Measurements from ENCODE around the gene ACOT4. TPM values are rescaled to one million over a fixed set of nuclear protein-coding genes. Genes with fewer than 3 reads are reported as not detected.
A peak's percentile ranks its signal among the peaks of the same experiment; 100 is the strongest.

Gene ACOT4
- total and polyA plus RNA-seq, 2 experiments from 2014 or later, result 1.0 to 1.6 TPM

DNA sequence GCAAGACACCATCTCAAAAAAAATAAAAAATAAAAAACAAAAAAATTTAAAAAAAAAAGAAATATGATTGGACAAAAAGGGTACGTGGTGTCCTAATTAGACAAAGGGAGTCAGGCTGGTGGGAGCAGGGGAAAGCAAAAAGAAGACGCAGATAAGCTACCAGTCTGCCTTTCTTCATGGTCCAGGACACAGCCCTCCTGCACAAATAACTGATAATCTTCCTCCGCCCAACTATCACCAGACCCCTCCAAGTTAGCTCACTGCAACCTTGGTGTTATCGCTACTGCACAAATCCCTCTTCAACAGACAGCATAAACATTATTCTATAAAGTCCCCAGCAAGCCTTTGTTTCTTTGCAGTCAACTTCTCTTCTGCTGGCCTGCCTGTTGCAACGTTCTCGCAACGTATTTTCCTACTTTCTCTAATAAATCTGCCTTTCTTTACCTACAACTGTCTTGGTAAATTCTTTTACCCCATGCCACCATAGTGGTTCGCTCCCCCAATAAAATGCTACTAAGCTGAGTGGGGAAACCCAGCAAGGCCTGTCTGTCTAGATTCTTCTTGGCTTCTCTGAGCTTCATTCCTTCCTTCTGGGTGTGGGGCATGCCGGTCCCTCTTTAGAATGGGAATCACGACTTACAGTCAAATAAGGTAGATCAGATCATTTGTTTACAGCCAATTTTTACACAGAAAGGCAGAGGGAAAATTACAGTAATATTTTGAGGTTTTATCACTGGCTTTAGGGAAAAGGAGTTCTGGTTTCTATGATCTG is 38.5 kb downstream of the ACOT4 start:
- Mint-ChIP-seq H3K4me3 (no peak overlapping the region), H3K9me3 (no peaks in the 10 kb centered on the region)

More for the DNA sequence above, 38.5 kb downstream of the ACOT4 start:
- Histone ChIP-seq H3K4me1 (ENCODE audit: insufficient read depth) (peaks cover 6% of the 10 kb centered on the region; the same call in 1 of the 2 replicates), H3K4me2 (no peak overlapping the region), H3K9me2 (ENCODE audit: insufficient read depth) (no peaks in the 10 kb centered on the region), H3K27me3 (ENCODE audit: insufficient read depth) (no peaks in the 10 kb centered on the region), H3K4me3 (no peak overlapping the region), H3K79me2 (replicated peaks; ENCODE audit: insufficient read depth) (no peaks in the 10 kb centered on the region), H3K36me3 (ENCODE audit: insufficient read depth) (no peaks in the 10 kb centered on the region), H2AFZ (no peak overlapping the region), H4K20me1 (replicated peaks; ENCODE audit: insufficient read depth) (no peaks in the 10 kb centered on the region), H3F3A (replicated peaks; ENCODE audit: low read depth) (peaks cover 11% of the 10 kb centered on the region), H3K27ac (ENCODE audit: low read depth) (peak overlapping the region; percentile 50; the same call in 1 of the 2 replicates)
- Mint-ChIP-seq H3K4me1 (peaks cover 6% of the 10 kb centered on the region; the same call in 2 of the 3 replicates), H3K36me3 (ENCODE audit: low read depth) (no peaks in the 10 kb centered on the region), H3K27ac (0 out of 2 replicates have a peak overlapping the region, but pooled peaks have one; percentile 1), H3K27me3 (ENCODE audit: insufficient read depth, low read depth, poor library complexity) (peaks cover 6% of the 10 kb centered on the region)
- no peak for ATAC-seq
- TF ChIP-seq ZNF114 (CRISPR knock-in tag; IDR thresholded peaks at IDR 0.05) (no peak), ZNF331 (CRISPR knock-in tag; IDR thresholded peaks at IDR 0.05; ENCODE audit: low read depth) (no peak), EZH2phosphoT487 (IDR thresholded peaks at IDR 0.05; ENCODE audit: unreplicated experiment) (no peak), STAT1 (IDR thresholded peaks at IDR 0.05; ENCODE audit: unreplicated experiment) (no peak), NANOG (IDR thresholded peaks at IDR 0.05; ENCODE audit: borderline replicate concordance) (no peak), EZH2 (IDR thresholded peaks at IDR 0.05; ENCODE audit: low read depth, unreplicated experiment) (no peak), CREB1 (CRISPR knock-in tag; IDR thresholded peaks at IDR 0.05; ENCODE audit: low read depth) (no peak), POLR2AphosphoS5 (IDR thresholded peaks at IDR 0.05; ENCODE audit: low read depth) (no peak), JUNB (IDR thresholded peaks at IDR 0.05; ENCODE audit: unreplicated experiment) (no peak)
- TF ChIP-seq, protein P1, sequence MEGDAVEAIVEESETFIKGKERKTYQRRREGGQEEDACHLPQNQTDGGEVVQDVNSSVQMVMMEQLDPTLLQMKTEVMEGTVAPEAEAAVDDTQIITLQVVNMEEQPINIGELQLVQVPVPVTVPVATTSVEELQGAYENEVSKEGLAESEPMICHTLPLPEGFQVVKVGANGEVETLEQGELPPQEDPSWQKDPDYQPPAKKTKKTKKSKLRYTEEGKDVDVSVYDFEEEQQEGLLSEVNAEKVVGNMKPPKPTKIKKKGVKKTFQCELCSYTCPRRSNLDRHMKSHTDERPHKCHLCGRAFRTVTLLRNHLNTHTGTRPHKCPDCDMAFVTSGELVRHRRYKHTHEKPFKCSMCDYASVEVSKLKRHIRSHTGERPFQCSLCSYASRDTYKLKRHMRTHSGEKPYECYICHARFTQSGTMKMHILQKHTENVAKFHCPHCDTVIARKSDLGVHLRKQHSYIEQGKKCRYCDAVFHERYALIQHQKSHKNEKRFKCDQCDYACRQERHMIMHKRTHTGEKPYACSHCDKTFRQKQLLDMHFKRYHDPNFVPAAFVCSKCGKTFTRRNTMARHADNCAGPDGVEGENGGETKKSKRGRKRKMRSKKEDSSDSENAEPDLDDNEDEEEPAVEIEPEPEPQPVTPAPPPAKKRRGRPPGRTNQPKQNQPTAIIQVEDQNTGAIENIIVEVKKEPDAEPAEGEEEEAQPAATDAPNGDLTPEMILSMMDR (conservative IDR thresholded peaks at IDR 0.05; ENCODE audit: low read depth in 2 of 2), result no peak
- TF ChIP-seq, protein P2, sequence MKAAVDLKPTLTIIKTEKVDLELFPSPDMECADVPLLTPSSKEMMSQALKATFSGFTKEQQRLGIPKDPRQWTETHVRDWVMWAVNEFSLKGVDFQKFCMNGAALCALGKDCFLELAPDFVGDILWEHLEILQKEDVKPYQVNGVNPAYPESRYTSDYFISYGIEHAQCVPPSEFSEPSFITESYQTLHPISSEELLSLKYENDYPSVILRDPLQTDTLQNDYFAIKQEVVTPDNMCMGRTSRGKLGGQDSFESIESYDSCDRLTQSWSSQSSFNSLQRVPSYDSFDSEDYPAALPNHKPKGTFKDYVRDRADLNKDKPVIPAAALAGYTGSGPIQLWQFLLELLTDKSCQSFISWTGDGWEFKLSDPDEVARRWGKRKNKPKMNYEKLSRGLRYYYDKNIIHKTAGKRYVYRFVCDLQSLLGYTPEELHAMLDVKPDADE (IDR thresholded peaks at IDR 0.05), result no peak
- TF ChIP-seq, protein P3, sequence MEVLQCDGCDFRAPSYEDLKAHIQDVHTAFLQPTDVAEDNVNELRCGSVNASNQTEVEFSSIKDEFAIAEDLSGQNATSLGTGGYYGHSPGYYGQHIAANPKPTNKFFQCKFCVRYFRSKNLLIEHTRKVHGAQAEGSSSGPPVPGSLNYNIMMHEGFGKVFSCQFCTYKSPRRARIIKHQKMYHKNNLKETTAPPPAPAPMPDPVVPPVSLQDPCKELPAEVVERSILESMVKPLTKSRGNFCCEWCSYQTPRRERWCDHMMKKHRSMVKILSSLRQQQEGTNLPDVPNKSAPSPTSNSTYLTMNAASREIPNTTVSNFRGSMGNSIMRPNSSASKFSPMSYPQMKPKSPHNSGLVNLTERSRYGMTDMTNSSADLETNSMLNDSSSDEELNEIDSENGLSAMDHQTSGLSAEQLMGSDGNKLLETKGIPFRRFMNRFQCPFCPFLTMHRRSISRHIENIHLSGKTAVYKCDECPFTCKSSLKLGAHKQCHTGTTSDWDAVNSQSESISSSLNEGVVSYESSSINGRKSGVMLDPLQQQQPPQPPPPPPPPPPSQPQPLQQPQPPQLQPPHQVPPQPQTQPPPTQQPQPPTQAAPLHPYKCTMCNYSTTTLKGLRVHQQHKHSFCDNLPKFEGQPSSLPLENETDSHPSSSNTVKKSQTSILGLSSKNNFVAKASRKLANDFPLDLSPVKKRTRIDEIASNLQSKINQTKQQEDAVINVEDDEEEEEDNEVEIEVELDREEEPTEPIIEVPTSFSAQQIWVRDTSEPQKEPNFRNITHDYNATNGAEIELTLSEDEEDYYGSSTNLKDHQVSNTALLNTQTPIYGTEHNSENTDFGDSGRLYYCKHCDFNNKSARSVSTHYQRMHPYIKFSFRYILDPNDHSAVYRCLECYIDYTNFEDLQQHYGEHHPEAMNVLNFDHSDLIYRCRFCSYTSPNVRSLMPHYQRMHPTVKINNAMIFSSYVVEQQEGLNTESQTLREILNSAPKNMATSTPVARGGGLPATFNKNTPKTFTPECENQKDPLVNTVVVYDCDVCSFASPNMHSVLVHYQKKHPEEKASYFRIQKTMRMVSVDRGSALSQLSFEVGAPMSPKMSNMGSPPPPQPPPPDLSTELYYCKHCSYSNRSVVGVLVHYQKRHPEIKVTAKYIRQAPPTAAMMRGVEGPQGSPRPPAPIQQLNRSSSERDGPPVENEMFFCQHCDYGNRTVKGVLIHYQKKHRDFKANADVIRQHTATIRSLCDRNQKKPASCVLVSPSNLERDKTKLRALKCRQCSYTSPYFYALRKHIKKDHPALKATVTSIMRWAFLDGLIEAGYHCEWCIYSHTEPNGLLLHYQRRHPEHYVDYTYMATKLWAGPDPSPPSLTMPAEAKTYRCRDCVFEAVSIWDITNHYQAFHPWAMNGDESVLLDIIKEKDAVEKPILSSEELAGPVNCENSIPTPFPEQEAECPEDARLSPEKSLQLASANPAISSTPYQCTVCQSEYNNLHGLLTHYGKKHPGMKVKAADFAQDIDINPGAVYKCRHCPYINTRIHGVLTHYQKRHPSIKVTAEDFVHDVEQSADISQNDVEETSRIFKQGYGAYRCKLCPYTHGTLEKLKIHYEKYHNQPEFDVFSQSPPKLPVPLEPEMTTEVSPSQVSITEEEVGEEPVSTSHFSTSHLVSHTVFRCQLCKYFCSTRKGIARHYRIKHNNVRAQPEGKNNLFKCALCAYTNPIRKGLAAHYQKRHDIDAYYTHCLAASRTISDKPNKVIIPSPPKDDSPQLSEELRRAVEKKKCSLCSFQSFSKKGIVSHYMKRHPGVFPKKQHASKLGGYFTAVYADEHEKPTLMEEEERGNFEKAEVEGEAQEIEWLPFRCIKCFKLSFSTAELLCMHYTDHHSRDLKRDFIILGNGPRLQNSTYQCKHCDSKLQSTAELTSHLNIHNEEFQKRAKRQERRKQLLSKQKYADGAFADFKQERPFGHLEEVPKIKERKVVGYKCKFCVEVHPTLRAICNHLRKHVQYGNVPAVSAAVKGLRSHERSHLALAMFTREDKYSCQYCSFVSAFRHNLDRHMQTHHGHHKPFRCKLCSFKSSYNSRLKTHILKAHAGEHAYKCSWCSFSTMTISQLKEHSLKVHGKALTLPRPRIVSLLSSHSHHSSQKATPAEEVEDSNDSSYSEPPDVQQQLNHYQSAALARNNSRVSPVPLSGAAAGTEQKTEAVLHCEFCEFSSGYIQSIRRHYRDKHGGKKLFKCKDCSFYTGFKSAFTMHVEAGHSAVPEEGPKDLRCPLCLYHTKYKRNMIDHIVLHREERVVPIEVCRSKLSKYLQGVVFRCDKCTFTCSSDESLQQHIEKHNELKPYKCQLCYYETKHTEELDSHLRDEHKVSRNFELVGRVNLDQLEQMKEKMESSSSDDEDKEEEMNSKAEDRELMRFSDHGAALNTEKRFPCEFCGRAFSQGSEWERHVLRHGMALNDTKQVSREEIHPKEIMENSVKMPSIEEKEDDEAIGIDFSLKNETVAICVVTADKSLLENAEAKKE (CRISPR knock-in tag; IDR thresholded peaks at IDR 0.05), result no peak
- TF ChIP-seq, protein P4, sequence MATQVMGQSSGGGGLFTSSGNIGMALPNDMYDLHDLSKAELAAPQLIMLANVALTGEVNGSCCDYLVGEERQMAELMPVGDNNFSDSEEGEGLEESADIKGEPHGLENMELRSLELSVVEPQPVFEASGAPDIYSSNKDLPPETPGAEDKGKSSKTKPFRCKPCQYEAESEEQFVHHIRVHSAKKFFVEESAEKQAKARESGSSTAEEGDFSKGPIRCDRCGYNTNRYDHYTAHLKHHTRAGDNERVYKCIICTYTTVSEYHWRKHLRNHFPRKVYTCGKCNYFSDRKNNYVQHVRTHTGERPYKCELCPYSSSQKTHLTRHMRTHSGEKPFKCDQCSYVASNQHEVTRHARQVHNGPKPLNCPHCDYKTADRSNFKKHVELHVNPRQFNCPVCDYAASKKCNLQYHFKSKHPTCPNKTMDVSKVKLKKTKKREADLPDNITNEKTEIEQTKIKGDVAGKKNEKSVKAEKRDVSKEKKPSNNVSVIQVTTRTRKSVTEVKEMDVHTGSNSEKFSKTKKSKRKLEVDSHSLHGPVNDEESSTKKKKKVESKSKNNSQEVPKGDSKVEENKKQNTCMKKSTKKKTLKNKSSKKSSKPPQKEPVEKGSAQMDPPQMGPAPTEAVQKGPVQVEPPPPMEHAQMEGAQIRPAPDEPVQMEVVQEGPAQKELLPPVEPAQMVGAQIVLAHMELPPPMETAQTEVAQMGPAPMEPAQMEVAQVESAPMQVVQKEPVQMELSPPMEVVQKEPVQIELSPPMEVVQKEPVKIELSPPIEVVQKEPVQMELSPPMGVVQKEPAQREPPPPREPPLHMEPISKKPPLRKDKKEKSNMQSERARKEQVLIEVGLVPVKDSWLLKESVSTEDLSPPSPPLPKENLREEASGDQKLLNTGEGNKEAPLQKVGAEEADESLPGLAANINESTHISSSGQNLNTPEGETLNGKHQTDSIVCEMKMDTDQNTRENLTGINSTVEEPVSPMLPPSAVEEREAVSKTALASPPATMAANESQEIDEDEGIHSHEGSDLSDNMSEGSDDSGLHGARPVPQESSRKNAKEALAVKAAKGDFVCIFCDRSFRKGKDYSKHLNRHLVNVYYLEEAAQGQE (IDR thresholded peaks at IDR 0.05; ENCODE audit: unreplicated experiment), result no peak
- no peak for DNase-seq (ENCODE audit: low spot score)

All from GM23338 (cell line).